HG02973 (cell line): Measurements from ENCODE around the gene CBLC.
"Not testable (repeated sequence)": the region's sequence is repeated elsewhere in the genome, so short reads cannot be mapped to it uniquely, and the experiment has no call there.

Source experiments
- ATAC-seq: cut with Tn5 transposase; IDR thresholded peaks from one replicate; pipeline ENCODE4 v1.9.1; 2021; ENCODE audit warnings: moderate library complexity; ENCODE audit not compliant: unreplicated experiment

CBLC gene

GRCh38 chr19:44817725-44818465 lies 40.2 kb downstream of the CBLC start:
- ATAC-seq, result no peak

- no peak for ATAC-seq
Measured at GRCh38 chr19:44818466-44819031, 40.9 kb downstream of the CBLC start.

GRCh38 chr19:44819246-44819832 lies 41.6 kb downstream of the CBLC start:
- no peak for ATAC-seq

GRCh38 chr19:44820648-44821609 lies 43.2 kb downstream of the CBLC start:
- no peak for ATAC-seq

- no peak for ATAC-seq
Measured at GRCh38 chr19:44822177-44822576, 44.5 kb downstream of the CBLC start.

GRCh38 chr19:44822670-44823372 lies 45.1 kb downstream of the CBLC start:
- no peak for ATAC-seq

GRCh38 chr19:44823373-44823698 lies 45.6 kb downstream of the CBLC start:
- ATAC-seq, result no peak

GRCh38 chr19:44824761-44825160 lies 47.1 kb downstream of the CBLC start:
- ATAC-seq, result no peak

GRCh38 chr19:44832875-44833274 lies 55.2 kb downstream of the CBLC start:
- not testable (repeated sequence) for ATAC-seq

- not testable (repeated sequence) for ATAC-seq
Measured at GRCh38 chr19:44834399-44834798, 56.7 kb downstream of the CBLC start.

GRCh38 chr19:44839276-44839675 lies 61.6 kb downstream of the CBLC start:
- no peak for ATAC-seq

- ATAC-seq, result no peak
Measured at GRCh38 chr19:44840811-44841210, 63.1 kb downstream of the CBLC start.

- ATAC-seq, result no peak
Measured at GRCh38 chr19:44841231-44841630, 63.5 kb downstream of the CBLC start.

- no peak for ATAC-seq
Measured at GRCh38 chr19:44845286-44845611, 67.6 kb downstream of the CBLC start.

- ATAC-seq, result peak; percentile 55
Measured at GRCh38 chr19:44845612-44846454, 68.1 kb downstream of the CBLC start, which contains the start of gene NECTIN2. Gene NECTIN2 (plus strand): TSS chr19:44846297. CDS start chr19:44846526, 229 bp downstream.

- ATAC-seq, result no peak
Measured at GRCh38 chr19:44846455-44847143, 68.9 kb downstream of the CBLC start.

GRCh38 chr19:44847144-44848035 lies 69.7 kb downstream of the CBLC start:
- no peak for ATAC-seq
